GM20000 (cell line): Measurements from ENCODE around the gene HACE1.
"Not testable (repeated sequence)": the region's sequence is repeated elsewhere in the genome, so short reads cannot be mapped to it uniquely, and the experiment has no call there.

ENCODE experiments used
- DNase-seq: peaks from one replicate; pipeline ENCODE4 v3.0.0; 2012; ENCODE audit warnings: low spot score
- CTCF ChIP-seq: IDR thresholded peaks from 2 replicates; pipeline ENCODE4 v1.5.1; 2012; ENCODE audit warnings: mild to moderate bottlenecking, control low read depth; ENCODE audit errors: extremely low read depth, missing control alignments

Gene HACE1

GRCh38 chr6:104843229-104843628, 16.5 kb downstream of the HACE1 start:
- DNase-seq, result no peak
- TF ChIP-seq CTCF, result no peak

- TF ChIP-seq CTCF, result no peak
- DNase-seq, result no peak
Observed at GRCh38 chr6:104837158-104837557, 22.6 kb downstream of the HACE1 start.

GRCh38 chr6:104836479-104837020, 23.2 kb downstream of the HACE1 start:
- not testable (repeated sequence) for DNase-seq

- no peak for TF ChIP-seq CTCF
Observed at GRCh38 chr6:104835782-104836181, 23.9 kb downstream of the HACE1 start.

GRCh38 chr6:104829183-104829958, 30.3 kb downstream of the HACE1 start:
- no peak for TF ChIP-seq CTCF
- DNase-seq, result no peak

More at GRCh38 chr6:104835782-104836181, 23.9 kb downstream of the HACE1 start:
- no peak for DNase-seq

GRCh38 chr6:104828478-104828877, 31.2 kb downstream of the HACE1 start:
- no peak for TF ChIP-seq CTCF
- no peak for DNase-seq

- DNase-seq, result not testable (repeated sequence)
Observed at GRCh38 chr6:104820820-104821219, 38.9 kb downstream of the HACE1 start.

GRCh38 chr6:104816125-104816524, 43.6 kb downstream of the HACE1 start:
- no peak for TF ChIP-seq CTCF
- DNase-seq, result no peak
